ENCODE data around the gene SLC35D2.

SLC35D2 gene

GRCh38 chr9:96423322-96423984 is 39.9 kb upstream of the SLC35D2 start:
- no peak overlapping the region for H3K4me3 ChIP-seq (ENCODE audit: low read depth, low read length)
- H3K27ac ChIP-seq (ENCODE audit: extremely low read depth, low read depth, low read length), result no peak overlapping the region
- no peaks in the 10 kb centered on the region for H3K36me3 ChIP-seq (ENCODE audit: control insufficient read depth in 2 of 2, insufficient read depth in 1 of 2, low read length in 2 of 2)
- peak; percentile 87 for TF ChIP-seq PRDM10 (tag by site-specific recombination; IDR thresholded peaks at IDR 0.05)
- TF ChIP-seq ZNF148 (tag by site-specific recombination; IDR thresholded peaks at IDR 0.05; ENCODE audit: borderline replicate concordance), result no peak
- TF ChIP-seq ZBTB8A (tag by site-specific recombination; IDR thresholded peaks at IDR 0.05), result peak; percentile 43; the same call in 1 of the 2 replicates
- peak; percentile 30 for TF ChIP-seq ZFHX2 (tag by site-specific recombination; conservative IDR thresholded peaks at IDR 0.05)
- TF ChIP-seq ZNF530 (tag by site-specific recombination; IDR thresholded peaks at IDR 0.05; ENCODE audit: low read depth), result no peak
- no peak for TF ChIP-seq KLF17 (tag by site-specific recombination; IDR thresholded peaks at IDR 0.05)
- TF ChIP-seq ZNF529 (tag by site-specific recombination; IDR thresholded peaks at IDR 0.05; ENCODE audit: insufficient replicate concordance), result no peak
- no peaks in the 10 kb centered on the region for H3K9me3 ChIP-seq (ENCODE audit: control insufficient read depth, insufficient read depth, low read depth, low read length)
- CTCF ChIA-PET, result interaction anchor here (0.6 kb wide), 1 partner anchor 243 kb away, joined by 3 read pairs; no protein-coding TSS in a partner anchor
- peaks cover 5% of the 10 kb centered on the region; the same call in 1 of the 2 replicates for H3K4me1 ChIP-seq (ENCODE audit: control insufficient read depth, insufficient read depth, low read length)
- POLR2A ChIA-PET, result no interaction called here

GRCh38 chr9:96420468-96421219 is 37.1 kb upstream of the SLC35D2 start:
- CTCF ChIA-PET, result interaction anchor here (0.5 kb wide), 1 partner anchor 838 kb away, joined by 4 read pairs; no protein-coding TSS in a partner anchor
- TF ChIP-seq ZNF558 (tag by site-specific recombination; IDR thresholded peaks at IDR 0.05), result 0 out of 2 replicates have a peak, but pooled peaks have one; percentile 41
- peak; percentile 17; the same call in 1 of the 2 replicates for TF ChIP-seq SP2 (tag by site-specific recombination; IDR thresholded peaks at IDR 0.05)
- TF ChIP-seq ZNF133 (tag by site-specific recombination; IDR thresholded peaks at IDR 0.05), result no peak
- TF ChIP-seq SP7 (tag by site-specific recombination; IDR thresholded peaks at IDR 0.05), result peak; percentile 80
- TF ChIP-seq ZBTB11 (tag by site-specific recombination; conservative IDR thresholded peaks at IDR 0.05; ENCODE audit: low read depth), result no peak
- no peak for TF ChIP-seq GLI4 (tag by site-specific recombination; IDR thresholded peaks at IDR 0.05)
- peak; percentile 45; the same call in 1 of the 2 replicates for TF ChIP-seq SP3 (tag by site-specific recombination; IDR thresholded peaks at IDR 0.05)
- no peak for TF ChIP-seq ZNF473 (tag by site-specific recombination; IDR thresholded peaks at IDR 0.05)
- no peak for TF ChIP-seq ZNF157 (tag by site-specific recombination; IDR thresholded peaks at IDR 0.05)
- TF ChIP-seq WT1 (tag by site-specific recombination; IDR thresholded peaks at IDR 0.05), result no peak
- peak; percentile 36; the same call in 1 of the 2 replicates for TF ChIP-seq PRDM10 (tag by site-specific recombination; IDR thresholded peaks at IDR 0.05)

More at GRCh38 chr9:96420468-96421219, 37.1 kb upstream of the SLC35D2 start:
- H3K9me3 ChIP-seq (ENCODE audit: control insufficient read depth, insufficient read depth, low read depth, low read length), result no peaks in the 10 kb centered on the region
- H3K4me3 ChIP-seq (ENCODE audit: low read depth, low read length), result no peak overlapping the region
- peaks cover 5% of the 10 kb centered on the region; the same call in 1 of the 2 replicates for H3K4me1 ChIP-seq (ENCODE audit: control insufficient read depth, insufficient read depth, low read length)
- peaks cover 0 to 7% of the 10 kb centered on the region in 2 experiments; a peak in 2 of 3 replicates for H3K36me3 ChIP-seq (ENCODE audit: control insufficient read depth in 2 of 2, insufficient read depth in 1 of 2, low read length in 2 of 2)
- POLR2A ChIA-PET, result interaction anchor here (1.2 kb wide), 1 partner anchor 29 kb away, joined by 9 read pairs; the partner anchor contains the start of gene HABP4
- no peak overlapping the region; the same call in 1 of the 2 replicates for H3K27ac ChIP-seq (ENCODE audit: extremely low read depth, low read depth, low read length)

Measured in HEK293 (cell line).